ENCODE results near the gene B3GNT5. TPM values are rescaled to one million over a fixed set of nuclear protein-coding genes. Genes with fewer than 3 reads are reported as not detected.

The B3GNT5 gene
- total RNA-seq, 1 experiment from 2014 or later, result 22.8 TPM

GRCh38 chr3:183275418-183275817, 22.4 kb downstream of the B3GNT5 start:
- no TSS peak for BruUV-seq (replicated peaks)
- in situ Hi-C loops (cut with HindIII; ENCODE audit: low pct_unique_long_range_greater_than_20kb, low sequenced_read_pairs) (no loop called here), intact Hi-C loops (cut with micrococcal nuclease; ENCODE audit: unreplicated experiment) (no loop called here)
- H3K36me3 ChIP-seq (ENCODE audit: control insufficient read depth, insufficient read depth, low read length), result no peaks in the 10 kb centered on the region
- TF ChIP-seq TCF7L2 (IDR thresholded peaks at IDR 0.05; ENCODE audit: low read depth, low read length), result no peak
- TF ChIP-seq SIN3A (IDR thresholded peaks at IDR 0.05; ENCODE audit: borderline replicate concordance, insufficient read depth, low read depth, low read length), result no peak
- no peak for TF ChIP-seq REST (IDR thresholded peaks at IDR 0.05; ENCODE audit: insufficient read depth in 1 of 2, low read depth in 2 of 2, low read length in 1 of 2)
- no peak for TF ChIP-seq POLR2AphosphoS5 (IDR thresholded peaks at IDR 0.05; ENCODE audit: low read depth, low read length)
- TF ChIP-seq, protein P1, sequence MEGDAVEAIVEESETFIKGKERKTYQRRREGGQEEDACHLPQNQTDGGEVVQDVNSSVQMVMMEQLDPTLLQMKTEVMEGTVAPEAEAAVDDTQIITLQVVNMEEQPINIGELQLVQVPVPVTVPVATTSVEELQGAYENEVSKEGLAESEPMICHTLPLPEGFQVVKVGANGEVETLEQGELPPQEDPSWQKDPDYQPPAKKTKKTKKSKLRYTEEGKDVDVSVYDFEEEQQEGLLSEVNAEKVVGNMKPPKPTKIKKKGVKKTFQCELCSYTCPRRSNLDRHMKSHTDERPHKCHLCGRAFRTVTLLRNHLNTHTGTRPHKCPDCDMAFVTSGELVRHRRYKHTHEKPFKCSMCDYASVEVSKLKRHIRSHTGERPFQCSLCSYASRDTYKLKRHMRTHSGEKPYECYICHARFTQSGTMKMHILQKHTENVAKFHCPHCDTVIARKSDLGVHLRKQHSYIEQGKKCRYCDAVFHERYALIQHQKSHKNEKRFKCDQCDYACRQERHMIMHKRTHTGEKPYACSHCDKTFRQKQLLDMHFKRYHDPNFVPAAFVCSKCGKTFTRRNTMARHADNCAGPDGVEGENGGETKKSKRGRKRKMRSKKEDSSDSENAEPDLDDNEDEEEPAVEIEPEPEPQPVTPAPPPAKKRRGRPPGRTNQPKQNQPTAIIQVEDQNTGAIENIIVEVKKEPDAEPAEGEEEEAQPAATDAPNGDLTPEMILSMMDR (IDR thresholded peaks at IDR 0.05), result no peak
- no peaks in the 10 kb centered on the region for H3K9me3 ChIP-seq (ENCODE audit: control insufficient read depth, insufficient read depth, low read depth, low read length)
- ChIA-PET POLR2A (no interaction called here), CTCF (no interaction called here)
- H3K27me3 ChIP-seq (ENCODE audit: control insufficient read depth, insufficient read depth, low read length), result no peaks in the 10 kb centered on the region
- ATAC-seq (no peak), DNase-seq (ENCODE audit: low read depth, low spot score) (no peak)
- no peak overlapping the region for H3K4me3 ChIP-seq (ENCODE audit: low read depth in 2 of 2, low read length in 2 of 2)
- H3K27ac ChIP-seq (ENCODE audit: low read length), result no peak overlapping the region
- H3K4me1 ChIP-seq (ENCODE audit: control insufficient read depth, insufficient read depth, low read length), result peaks cover 12% of the 10 kb centered on the region

DNA sequence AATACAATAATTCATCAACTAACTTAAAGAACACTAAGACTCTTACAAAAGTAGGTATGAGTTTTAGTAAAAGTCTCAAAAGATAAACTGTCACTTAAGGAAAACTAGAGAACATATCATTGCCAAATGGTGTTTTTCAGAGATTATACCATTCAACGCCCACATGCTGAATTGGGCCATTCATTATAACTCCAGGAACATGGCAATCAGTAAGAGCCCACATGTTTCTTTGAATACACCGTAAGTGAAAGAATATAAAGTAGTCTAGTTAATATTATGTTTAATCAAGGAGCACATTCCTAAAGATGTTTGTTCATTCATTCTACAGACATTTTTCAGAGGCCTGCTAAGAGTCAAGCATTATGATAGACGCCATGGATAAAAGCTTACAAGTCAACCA, 22.9 kb downstream of the B3GNT5 start:
- intact Hi-C loops (cut with micrococcal nuclease; ENCODE audit: unreplicated experiment), result no loop called here
- no peak for ATAC-seq

More for the DNA sequence above, 22.9 kb downstream of the B3GNT5 start:
- CTCF ChIA-PET, result no interaction called here
- H3K4me3 ChIP-seq (ENCODE audit: low read depth in 2 of 2, low read length in 2 of 2), result no peak overlapping the region
- POLR2A ChIA-PET, result no interaction called here
- H3K27me3 ChIP-seq (ENCODE audit: control insufficient read depth, insufficient read depth, low read length), result no peaks in the 10 kb centered on the region
- BruUV-seq (replicated peaks), result no TSS peak
- no peak for TF ChIP-seq TCF7L2 (IDR thresholded peaks at IDR 0.05; ENCODE audit: low read depth, low read length)
- TF ChIP-seq, protein P1 (IDR thresholded peaks at IDR 0.05), result no peak
- TF ChIP-seq REST (IDR thresholded peaks at IDR 0.05; ENCODE audit: insufficient read depth in 1 of 2, low read depth in 2 of 2, low read length in 1 of 2), result no peak
- no peak for TF ChIP-seq POLR2AphosphoS5 (IDR thresholded peaks at IDR 0.05; ENCODE audit: low read depth, low read length)
- no peak for TF ChIP-seq SIN3A (IDR thresholded peaks at IDR 0.05; ENCODE audit: borderline replicate concordance, insufficient read depth, low read depth, low read length)
- in situ Hi-C loops (cut with HindIII; ENCODE audit: low pct_unique_long_range_greater_than_20kb, low sequenced_read_pairs), result no loop called here
- H3K27ac ChIP-seq (ENCODE audit: low read length), result no peak overlapping the region
- DNase-seq (ENCODE audit: low read depth, low spot score), result no peak
- peaks cover 9% of the 10 kb centered on the region for H3K4me1 ChIP-seq (ENCODE audit: control insufficient read depth, insufficient read depth, low read length)
- no peaks in the 10 kb centered on the region for H3K36me3 ChIP-seq (ENCODE audit: control insufficient read depth, insufficient read depth, low read length)
- H3K9me3 ChIP-seq (ENCODE audit: control insufficient read depth, insufficient read depth, low read depth, low read length), result no peaks in the 10 kb centered on the region

Data from Panc1 (cell line).